OCI-LY3 (cell line): ENCODE measurements around the gene NUP93.
A peak's percentile ranks its signal among the peaks of the same experiment; 100 is the strongest.

ENCODE experiments used
- H2AFZ ChIP-seq: fragments of 200-600, 300-600 bp; shearing (Covaris generic); 2 replicates; pipeline ENCODE4 v1.6.0; 2014; ENCODE audit warnings: antibody characterized with exemption, low read depth, low read length
- H3K27ac ChIP-seq: fragments of 200-600, 300-600 bp; sonication (generic); 2 replicates; pipeline ENCODE4 v1.5.1; 2014; ENCODE audit warnings: mild to moderate bottlenecking, low read length, moderate library complexity, mixed read lengths
- H3K27me3 ChIP-seq: fragments of 200-600, 300-600 bp; sonication (generic); 2 replicates; pipeline ENCODE4 v1.6.1; 2014; ENCODE audit warnings: low read depth, low read length, mixed read lengths
- H3K36me3 ChIP-seq: fragments of 200-600, 300-600 bp; sonication (generic); replicated peaks from 2 replicates; pipeline ENCODE3; 2014; ENCODE audit warnings: low read depth, low read length, mixed read lengths
- H3K4me1 ChIP-seq: fragments of 300-600, 200-600 bp; sonication (generic); 2 replicates; pipeline ENCODE4 v1.6.1; 2014; ENCODE audit warnings: low read length, mixed read lengths
- H3K4me2 ChIP-seq: fragments of 200-600, 300-600 bp; sonication (generic); 2 replicates; pipeline ENCODE4 v1.6.1; 2014; ENCODE audit warnings: low read length, mixed read lengths
- H3K4me3 ChIP-seq: fragments of 300-600, 200-600 bp; sonication (generic); 2 replicates; pipeline ENCODE4 v1.5.1; 2014; ENCODE audit warnings: antibody characterized with exemption, mild to moderate bottlenecking, low read length, moderate library complexity
- H3K79me2 ChIP-seq: fragments of 300-600, 200-600 bp; shearing (Covaris generic); 2 replicates; pipeline ENCODE4 v1.6.1; 2014; ENCODE audit warnings: mild to moderate bottlenecking, low read length, mixed read lengths
- H3K9ac ChIP-seq: fragments of 300-600, 200-600 bp; shearing (Covaris generic); 2 replicates; pipeline ENCODE4 v1.6.0; 2014; ENCODE audit warnings: mild to moderate bottlenecking, low read length, moderate library complexity
- H3K9me3 ChIP-seq: fragments of 200-600, 300-600 bp; shearing (Covaris generic); 2 replicates; pipeline ENCODE4 v1.6.1; 2014; ENCODE audit warnings: low read length, mixed read lengths; ENCODE audit not compliant: insufficient read depth
- H4K20me1 ChIP-seq: fragments of 200-600, 300-600 bp; sonication (generic); 2 replicates; pipeline ENCODE4 v1.6.1; 2016; ENCODE audit warnings: low read length, mixed read lengths; ENCODE audit not compliant: insufficient read depth
- EZH2phosphoT487 ChIP-seq: fragments of 200-600 bp; shearing (Covaris generic); IDR thresholded peaks from 2 replicates; pipeline ENCODE4 v1.6.1; 2018; ENCODE audit warnings: antibody characterized with exemption, mixed run types, low read depth
- TF ChIP-seq, protein P1 (sequence below): fragments of 200-600, 300-600 bp; sonication (generic); IDR thresholded peaks from 2 replicates; pipeline ENCODE4 v1.5.1; 2014; ENCODE audit warnings: antibody characterized with exemption, low read length, low read depth

NUP93 gene

DNA sequence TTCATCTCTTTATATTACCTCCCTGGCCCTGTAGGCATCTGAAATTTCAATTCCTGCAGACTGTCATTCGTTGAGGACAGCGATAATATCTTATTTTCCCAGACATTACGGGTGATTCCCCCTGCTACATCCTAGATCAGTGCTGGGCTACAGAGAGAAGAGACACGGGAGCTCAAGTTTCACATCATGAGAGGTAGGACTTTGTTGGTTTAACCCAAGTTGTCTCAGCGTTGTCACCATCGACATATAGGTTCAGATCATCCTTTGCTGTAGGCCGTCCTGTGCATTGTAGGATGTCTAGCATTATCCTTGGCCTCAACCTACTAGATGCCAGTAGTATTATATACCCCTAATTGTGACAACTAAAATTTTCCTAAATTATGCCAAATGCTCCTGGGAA, 28.4 kb upstream of the NUP93 start:
- Histone ChIP-seq H3K9ac (no peak overlapping the region), H3K9me3 (no peaks in the 10 kb centered on the region), H3K79me2 (no peaks in the 10 kb centered on the region), H3K4me3 (no peak overlapping the region), H3K27me3 (no peaks in the 10 kb centered on the region), H3K4me1 (peaks cover 8% of the 10 kb centered on the region), H2AFZ (peak overlapping the region; percentile 89), H3K36me3 (no peaks in the 10 kb centered on the region), H3K4me2 (peak overlapping the region; percentile 54), H3K27ac (no peak overlapping the region), H4K20me1 (no peaks in the 10 kb centered on the region)
- TF ChIP-seq EZH2phosphoT487 = no peak
- TF ChIP-seq, protein P1, sequence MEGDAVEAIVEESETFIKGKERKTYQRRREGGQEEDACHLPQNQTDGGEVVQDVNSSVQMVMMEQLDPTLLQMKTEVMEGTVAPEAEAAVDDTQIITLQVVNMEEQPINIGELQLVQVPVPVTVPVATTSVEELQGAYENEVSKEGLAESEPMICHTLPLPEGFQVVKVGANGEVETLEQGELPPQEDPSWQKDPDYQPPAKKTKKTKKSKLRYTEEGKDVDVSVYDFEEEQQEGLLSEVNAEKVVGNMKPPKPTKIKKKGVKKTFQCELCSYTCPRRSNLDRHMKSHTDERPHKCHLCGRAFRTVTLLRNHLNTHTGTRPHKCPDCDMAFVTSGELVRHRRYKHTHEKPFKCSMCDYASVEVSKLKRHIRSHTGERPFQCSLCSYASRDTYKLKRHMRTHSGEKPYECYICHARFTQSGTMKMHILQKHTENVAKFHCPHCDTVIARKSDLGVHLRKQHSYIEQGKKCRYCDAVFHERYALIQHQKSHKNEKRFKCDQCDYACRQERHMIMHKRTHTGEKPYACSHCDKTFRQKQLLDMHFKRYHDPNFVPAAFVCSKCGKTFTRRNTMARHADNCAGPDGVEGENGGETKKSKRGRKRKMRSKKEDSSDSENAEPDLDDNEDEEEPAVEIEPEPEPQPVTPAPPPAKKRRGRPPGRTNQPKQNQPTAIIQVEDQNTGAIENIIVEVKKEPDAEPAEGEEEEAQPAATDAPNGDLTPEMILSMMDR = no peak

DNA sequence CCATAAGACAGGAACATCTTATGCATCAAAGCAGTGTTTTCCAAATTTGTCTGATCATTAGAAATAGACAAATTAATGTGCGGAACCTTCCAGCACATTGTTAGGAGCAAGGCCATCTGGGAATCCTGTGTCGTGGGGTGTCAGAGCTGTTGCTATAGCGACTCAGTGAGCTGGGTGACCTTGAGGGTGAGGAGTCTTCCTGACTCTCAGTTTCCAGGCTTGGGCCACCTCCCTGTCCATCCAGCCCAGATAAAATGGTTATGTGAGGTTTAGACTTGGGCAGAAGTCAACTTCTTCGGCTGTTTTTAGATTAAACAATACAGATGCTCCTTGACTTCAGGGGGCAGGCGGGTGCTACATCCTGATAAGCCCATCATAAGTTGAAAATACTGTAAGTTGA, 27.1 kb upstream of the NUP93 start:
- no peak overlapping the region for H3K4me3 ChIP-seq
- H3K4me1 ChIP-seq = peaks cover 8% of the 10 kb centered on the region
- no peaks in the 10 kb centered on the region for H3K36me3 ChIP-seq
- no peaks in the 10 kb centered on the region for H4K20me1 ChIP-seq
- no peaks in the 10 kb centered on the region for H3K79me2 ChIP-seq
- H2AFZ ChIP-seq = peak overlapping the region; percentile 63; the same call in 1 of the 2 replicates
- H3K9ac ChIP-seq = no peak overlapping the region
- no peak overlapping the region for H3K4me2 ChIP-seq
- H3K27me3 ChIP-seq = no peaks in the 10 kb centered on the region
- no peak overlapping the region for H3K27ac ChIP-seq
- no peak for TF ChIP-seq EZH2phosphoT487
- TF ChIP-seq, protein P1 = no peak
- H3K9me3 ChIP-seq = no peaks in the 10 kb centered on the region

DNA sequence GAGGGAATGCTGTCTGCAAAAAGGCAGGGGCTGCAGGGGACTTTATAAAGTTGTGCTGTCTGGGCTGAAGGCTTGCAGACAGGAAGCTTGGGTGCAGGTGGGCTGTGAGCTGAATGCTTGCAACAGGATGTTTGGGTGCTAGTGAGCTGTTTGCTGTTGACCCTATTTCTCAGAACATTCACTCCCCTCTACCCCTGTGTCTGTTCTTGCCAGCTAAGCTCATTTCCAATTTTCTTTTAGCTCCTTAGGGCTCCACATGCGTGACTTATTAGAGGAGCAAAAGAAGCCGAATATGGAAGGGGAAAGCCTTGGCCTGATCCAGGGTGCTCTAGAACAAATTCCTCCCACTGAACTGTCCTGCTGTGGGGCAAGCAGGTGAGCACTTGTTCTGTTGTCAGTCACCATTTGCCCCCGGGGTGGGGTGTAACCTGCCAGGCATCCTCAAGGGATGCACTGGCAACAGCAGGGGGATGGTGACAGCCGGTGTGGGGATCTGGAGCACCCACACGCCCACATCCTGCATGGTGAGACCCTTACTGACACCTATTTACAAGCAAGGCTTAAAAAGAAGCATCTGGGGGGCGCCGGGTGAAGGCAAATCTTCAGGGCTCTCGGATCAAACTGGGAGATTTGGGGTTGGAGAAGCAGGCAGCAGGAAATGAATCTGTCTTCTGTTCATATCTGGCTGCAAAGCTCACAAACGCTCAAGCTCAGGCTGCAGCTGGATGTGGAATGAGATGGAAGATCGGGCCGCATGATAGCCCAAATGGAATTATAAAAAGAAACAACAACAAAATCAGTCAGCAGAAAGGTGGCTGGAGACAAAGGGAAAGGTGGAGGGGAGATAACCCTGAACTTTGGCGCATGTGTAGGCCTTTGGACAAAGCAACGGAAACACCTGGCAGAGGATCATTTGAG, 21.1 kb upstream of the NUP93 start:
- no peak overlapping the region for H3K4me2 ChIP-seq
- H4K20me1 ChIP-seq = no peaks in the 10 kb centered on the region
- peaks cover 9% of the 10 kb centered on the region for H3K27me3 ChIP-seq
- H3K4me1 ChIP-seq = no peaks in the 10 kb centered on the region
- H2AFZ ChIP-seq = 0 out of 2 replicates have a peak overlapping the region, but pooled peaks have one; percentile 1
- no peaks in the 10 kb centered on the region for H3K79me2 ChIP-seq
- H3K4me3 ChIP-seq = no peak overlapping the region
- no peaks in the 10 kb centered on the region for H3K9me3 ChIP-seq
- no peak overlapping the region for H3K9ac ChIP-seq
- H3K36me3 ChIP-seq = no peaks in the 10 kb centered on the region
- no peak overlapping the region for H3K27ac ChIP-seq
- TF ChIP-seq, protein P1 = no peak
- TF ChIP-seq EZH2phosphoT487 = no peak

DNA sequence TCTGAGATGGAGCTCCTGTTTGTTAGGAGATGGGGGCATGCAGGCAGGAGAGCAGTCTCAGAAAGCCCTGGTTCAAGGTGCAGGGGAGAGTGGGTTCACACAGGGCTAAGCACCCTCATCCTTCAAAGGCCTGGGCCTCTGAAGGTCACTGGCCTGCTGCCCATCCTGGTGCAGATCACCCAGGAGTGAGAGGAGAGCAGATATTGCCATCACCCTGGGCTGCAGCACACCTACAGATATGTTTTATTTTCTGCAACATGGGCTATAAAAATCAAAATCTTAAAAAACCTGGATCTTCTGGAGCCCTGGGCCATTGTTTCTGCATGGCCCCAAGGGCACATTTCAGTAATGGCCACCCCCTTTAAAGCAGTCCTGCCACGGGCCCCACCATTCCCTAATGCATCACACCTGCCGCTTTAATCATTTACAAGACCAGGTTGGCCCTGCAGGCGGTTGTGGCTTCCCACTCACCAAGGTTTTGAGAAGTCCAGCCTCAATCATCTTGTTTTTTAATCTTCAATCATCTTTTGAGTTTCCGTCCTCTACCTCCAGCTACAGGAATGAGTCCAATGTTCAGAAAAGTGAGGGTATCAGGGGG, 20.4 kb upstream of the NUP93 start:
- TF ChIP-seq EZH2phosphoT487 = no peak
- TF ChIP-seq, protein P1 = no peak
- Histone ChIP-seq H2AFZ (no peak overlapping the region), H3K9me3 (no peaks in the 10 kb centered on the region), H3K27ac (no peak overlapping the region), H3K27me3 (peaks cover 9% of the 10 kb centered on the region), H3K4me2 (no peak overlapping the region), H3K36me3 (no peaks in the 10 kb centered on the region), H3K9ac (no peak overlapping the region), H3K79me2 (no peaks in the 10 kb centered on the region), H3K4me3 (no peak overlapping the region), H4K20me1 (no peaks in the 10 kb centered on the region), H3K4me1 (no peaks in the 10 kb centered on the region)
